ENCODE results near the gene SLC16A3.
"Not testable (repeated sequence)": the region's sequence is repeated elsewhere in the genome, so short reads cannot be mapped to it uniquely, and the experiment has no call there.

SLC16A3 gene

GRCh38 chr17:82204831-82205719, 23.8 kb upstream of the SLC16A3 start:
- peak; percentile 20 for DNase-seq

- DNase-seq, result peak; percentile 56
Observed at GRCh38 chr17:82205720-82206508, 22.9 kb upstream of the SLC16A3 start.

GRCh38 chr17:82210655-82211054, 18.2 kb upstream of the SLC16A3 start:
- DNase-seq, result not testable (repeated sequence)

- peak; percentile 71 for DNase-seq
Observed at GRCh38 chr17:82212331-82213250, 16.3 kb upstream of the SLC16A3 start, which contains the start of gene CCDC57. TSS of gene CCDC57 (minus strand) at chr17:82212842. CDS start at chr17:82201944, 10,898 bp downstream.

- DNase-seq, result peak; percentile 15
Observed at GRCh38 chr17:82213251-82214011, 15.4 kb upstream of the SLC16A3 start.

GRCh38 chr17:82214012-82214628, 14.7 kb upstream of the SLC16A3 start:
- DNase-seq, result no peak

GRCh38 chr17:82215095-82215971, 13.5 kb upstream of the SLC16A3 start:
- no peak for DNase-seq

- DNase-seq, result no peak
Observed at GRCh38 chr17:82215972-82216300, 12.9 kb upstream of the SLC16A3 start.

GRCh38 chr17:82216301-82217119, 12.3 kb upstream of the SLC16A3 start:
- no peak for DNase-seq

GRCh38 chr17:82217120-82217529, 11.7 kb upstream of the SLC16A3 start:
- no peak for DNase-seq

- no peak for DNase-seq
Observed at GRCh38 chr17:82217530-82218204, 11.2 kb upstream of the SLC16A3 start.

GRCh38 chr17:82218349-82219075, 10.3 kb upstream of the SLC16A3 start:
- no peak for DNase-seq

- DNase-seq, result no peak
Observed at GRCh38 chr17:82219083-82219482, 9.8 kb upstream of the SLC16A3 start.

GRCh38 chr17:82219753-82220709, 8.8 kb upstream of the SLC16A3 start:
- DNase-seq, result no peak

GRCh38 chr17:82221341-82221902, 7.4 kb upstream of the SLC16A3 start:
- DNase-seq, result no peak

GRCh38 chr17:82222816-82223215, 6.0 kb upstream of the SLC16A3 start:
- DNase-seq, result no peak

- no peak for DNase-seq
Observed at GRCh38 chr17:82223517-82223916, 5.3 kb upstream of the SLC16A3 start.
